D721Med (cell line): Measurements from ENCODE around the gene ABHD11.
"Not testable (repeated sequence)": the region's sequence is repeated elsewhere in the genome, so short reads cannot be mapped to it uniquely, and the experiment has no call there.

ENCODE experiments used
- DNase-seq: peaks from one replicate; pipeline ENCODE4 v3.0.0; 2011; ENCODE audit warnings: low spot score; ENCODE audit not compliant: insufficient read length
- FAIRE-seq: peaks from 2 replicates; lab custom pipeline; 2011; peaks lifted over from hg19 to GRCh38; lab: Jason Lieb, UNC
- CTCF ChIP-seq: IDR thresholded peaks from 2 replicates; pipeline ENCODE4 v1.5.1; 2012; ENCODE audit warnings: mild to moderate bottlenecking, control low read depth; ENCODE audit not compliant: insufficient read depth; ENCODE audit errors: missing control alignments

The ABHD11 gene

GRCh38 chr7:73723813-73724212 lies 14.8 kb downstream of the ABHD11 start:
- FAIRE-seq (no peak), DNase-seq (no peak)
- TF ChIP-seq CTCF, result no peak

GRCh38 chr7:73722785-73723184 lies 15.8 kb downstream of the ABHD11 start:
- DNase-seq, result no peak
- no peak for TF ChIP-seq CTCF
- no peak for FAIRE-seq

GRCh38 chr7:73722182-73722581 lies 16.4 kb downstream of the ABHD11 start:
- not testable (repeated sequence) for DNase-seq, FAIRE-seq

GRCh38 chr7:73721377-73721817 lies 17.2 kb downstream of the ABHD11 start:
- TF ChIP-seq CTCF, result no peak
- no peak for DNase-seq
- no peak for FAIRE-seq

- not testable (repeated sequence) for FAIRE-seq, DNase-seq
These were observed 18.2 kb downstream of the ABHD11 start for GRCh38 chr7:73720443-73720842.

- DNase-seq (no peak), FAIRE-seq (no peak)
- no peak for TF ChIP-seq CTCF
These were observed 18.8 kb downstream of the ABHD11 start for GRCh38 chr7:73719806-73720169.

- FAIRE-seq (no peak), DNase-seq (peak; percentile 96)
- TF ChIP-seq CTCF, result no peak
These were observed 19.4 kb downstream of the ABHD11 start, which contains the start of gene STX1A for GRCh38 chr7:73718905-73719805. STX1A (minus strand) TSS chr7:73719669; CDS start chr7:73719631, 38 bp downstream.

GRCh38 chr7:73718438-73718881 lies 20.1 kb downstream of the ABHD11 start:
- no peak for TF ChIP-seq CTCF
- peak; percentile 7 for DNase-seq
- no peak for FAIRE-seq
